Stimulated activated CD8-positive, alpha-beta memory T cell treated with anti-CD3 and anti-CD28 coated beads, Interleukin-2, amount 100 ng/mL, for 1 hour (primary cell): ENCODE measurements around the gene SSR1.

ENCODE experiments used
- DNase-seq, 2 donors: peaks; one replicate each; pipeline ENCODE4 v3.0.0-alpha.2; 2020; ENCODE audit warnings: low read depth in 2 of 2

The SSR1 gene

DNA sequence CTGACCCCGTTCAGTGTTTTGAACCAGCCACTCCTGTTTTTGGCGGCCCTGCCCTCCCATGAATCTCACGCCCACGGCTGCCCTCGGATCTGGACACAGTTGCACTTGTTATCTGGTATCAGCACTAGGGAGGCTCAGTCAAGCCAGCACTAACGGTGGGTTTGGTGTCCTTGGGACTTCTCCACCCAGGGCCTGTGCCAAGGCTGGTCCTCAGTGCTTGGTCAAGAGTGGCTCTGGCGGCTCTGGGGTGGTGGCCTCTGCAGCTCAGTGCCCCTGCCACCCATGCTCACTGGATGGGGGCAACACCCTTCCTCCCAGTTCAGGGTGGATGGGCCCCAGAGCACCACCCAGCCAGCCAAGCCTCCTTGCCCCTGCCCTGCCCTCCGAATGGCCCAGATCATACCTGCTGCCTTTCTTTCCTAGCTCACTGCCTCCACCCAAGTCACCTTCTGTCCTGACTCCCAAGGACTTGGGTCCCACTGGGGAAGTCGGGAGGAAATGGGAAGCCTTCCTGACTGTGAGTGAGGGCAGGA is 54.7 kb downstream of the SSR1 start:
- no peak for DNase-seq

DNA sequence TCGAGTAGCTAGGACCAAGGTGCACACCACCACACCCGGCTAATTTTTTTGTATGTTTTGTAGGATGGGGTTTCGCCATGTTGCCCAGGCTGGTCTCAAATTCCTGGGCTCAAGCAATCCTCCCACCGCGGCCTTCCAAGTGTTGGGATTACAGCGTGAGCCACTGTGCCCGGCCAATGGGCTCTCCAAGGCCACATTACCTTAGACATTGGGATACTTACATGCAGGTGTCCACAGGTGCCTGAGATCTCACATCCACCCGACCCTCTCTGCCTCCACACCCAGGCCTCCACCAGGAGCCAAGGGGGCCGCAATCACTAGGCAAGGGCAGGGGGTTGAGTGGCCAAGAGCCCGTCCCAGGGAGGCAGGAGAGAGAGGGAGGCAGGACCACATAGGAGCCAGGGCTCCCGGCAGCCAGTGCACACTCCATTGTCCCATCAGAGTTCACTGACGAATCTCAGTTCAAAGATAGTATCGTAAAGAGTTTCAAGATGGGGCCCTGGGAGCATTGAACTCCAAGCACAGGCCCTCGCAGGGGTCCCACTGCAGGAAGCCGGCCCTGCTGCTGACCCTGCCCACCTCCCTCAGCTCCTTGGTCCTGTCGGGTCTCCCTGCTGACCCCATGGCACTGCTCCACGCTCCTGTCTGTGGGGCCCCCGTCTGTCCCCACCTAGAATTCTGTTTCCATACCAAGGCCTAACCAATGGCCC is 55.3 kb downstream of the SSR1 start:
- no peak for DNase-seq

DNA sequence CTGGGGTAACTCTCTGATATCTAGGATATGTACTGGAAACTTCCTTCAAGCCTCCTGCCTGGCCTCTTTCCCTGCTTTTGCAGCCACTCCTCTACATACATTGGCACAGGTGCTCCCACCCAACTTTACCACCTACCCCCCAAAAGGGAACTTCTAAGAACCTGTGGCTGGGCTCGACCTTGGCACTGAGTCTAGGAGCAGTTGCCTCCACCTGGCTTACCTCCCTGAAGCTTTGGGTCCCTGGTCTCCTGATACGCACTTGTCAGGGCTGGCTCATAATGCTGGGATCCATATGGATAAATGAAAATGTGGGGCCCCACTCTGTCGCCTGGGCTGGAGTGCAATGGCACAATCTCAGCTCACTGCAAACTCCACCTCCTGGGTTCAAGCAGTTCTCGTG is 56.2 kb downstream of the SSR1 start:
- no peak for DNase-seq

DNA sequence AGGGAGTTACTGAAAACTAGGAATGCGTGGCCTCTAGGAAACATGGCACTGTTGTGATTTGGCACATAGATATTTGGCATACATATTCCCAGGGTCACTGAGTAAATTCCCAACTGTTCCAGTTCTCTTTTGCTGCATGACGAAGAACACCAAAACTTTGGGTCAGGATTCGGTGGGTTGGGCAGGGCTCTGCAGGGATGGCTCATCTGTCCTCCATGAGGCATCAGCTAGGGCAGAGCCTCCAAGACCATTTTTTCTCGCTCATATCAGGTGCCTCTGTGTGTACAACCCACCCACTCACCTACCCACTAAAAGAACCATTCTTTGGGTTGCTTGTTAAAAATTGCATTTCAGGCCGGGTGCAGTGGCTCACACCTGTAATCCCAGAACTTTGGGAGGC is 57.1 kb downstream of the SSR1 start:
- DNase-seq, result no peak

DNA sequence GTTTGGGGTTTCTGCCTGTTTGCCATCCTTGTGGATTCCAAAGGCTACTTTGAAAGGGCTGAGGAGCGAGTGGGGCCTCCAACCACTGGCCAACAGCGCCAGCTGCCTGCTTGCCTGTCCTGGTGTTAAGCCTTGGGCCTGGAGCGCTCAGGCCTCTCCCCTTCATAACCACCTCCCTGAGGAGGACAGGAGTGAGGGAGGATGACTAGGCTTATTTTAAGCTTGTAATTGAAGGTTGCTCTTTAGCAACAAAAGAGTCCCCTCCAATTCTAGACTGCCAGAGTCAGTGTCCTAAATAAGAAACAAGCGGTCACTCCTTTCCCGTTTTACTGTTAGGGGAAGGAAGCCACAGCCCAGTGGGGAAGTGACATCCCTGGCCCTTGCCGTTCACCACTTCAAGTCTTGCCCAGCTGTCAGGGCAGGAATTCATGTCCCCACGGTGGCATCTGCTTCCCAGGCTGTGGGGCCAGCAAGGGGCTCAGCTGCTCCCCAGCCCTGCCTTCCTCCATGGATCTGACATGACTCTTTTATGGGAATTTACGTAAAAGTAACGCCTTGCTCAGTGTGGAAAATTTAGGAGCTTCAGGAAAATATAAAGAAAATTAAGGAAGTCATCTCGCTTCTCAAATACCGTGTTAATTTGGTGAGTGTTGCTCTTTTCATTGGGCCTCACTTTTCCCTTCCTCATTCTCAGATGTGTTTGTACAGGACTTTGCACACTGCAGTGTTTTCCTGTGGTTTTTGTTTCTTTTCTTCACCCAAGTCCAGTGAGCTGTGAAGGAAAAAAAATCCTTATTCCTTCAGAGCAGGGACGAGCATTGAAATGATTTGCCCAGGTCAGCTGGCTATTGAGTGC is 57.8 kb downstream of the SSR1 start:
- DNase-seq, result no peak

DNA sequence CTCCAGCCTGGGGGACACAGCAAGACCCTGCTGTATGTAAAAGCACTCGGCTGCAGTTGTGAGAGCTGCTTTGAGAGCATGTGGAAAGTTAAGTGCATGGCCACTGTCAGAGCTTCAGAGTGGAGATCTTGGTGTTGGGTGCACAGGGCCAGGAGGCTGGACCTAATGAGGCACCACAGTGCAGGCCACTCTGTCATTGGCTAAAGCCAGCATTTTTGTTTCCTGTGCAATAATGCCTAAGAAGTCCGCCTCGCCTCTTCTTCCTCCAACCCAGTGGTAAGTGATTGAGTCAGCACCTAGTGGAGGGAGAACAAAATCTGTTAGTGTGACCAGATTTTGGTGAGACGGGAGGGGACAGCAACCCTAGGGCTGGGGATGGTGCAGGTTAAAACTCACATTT is 60.6 kb downstream of the SSR1 start:
- no peak for DNase-seq

DNA sequence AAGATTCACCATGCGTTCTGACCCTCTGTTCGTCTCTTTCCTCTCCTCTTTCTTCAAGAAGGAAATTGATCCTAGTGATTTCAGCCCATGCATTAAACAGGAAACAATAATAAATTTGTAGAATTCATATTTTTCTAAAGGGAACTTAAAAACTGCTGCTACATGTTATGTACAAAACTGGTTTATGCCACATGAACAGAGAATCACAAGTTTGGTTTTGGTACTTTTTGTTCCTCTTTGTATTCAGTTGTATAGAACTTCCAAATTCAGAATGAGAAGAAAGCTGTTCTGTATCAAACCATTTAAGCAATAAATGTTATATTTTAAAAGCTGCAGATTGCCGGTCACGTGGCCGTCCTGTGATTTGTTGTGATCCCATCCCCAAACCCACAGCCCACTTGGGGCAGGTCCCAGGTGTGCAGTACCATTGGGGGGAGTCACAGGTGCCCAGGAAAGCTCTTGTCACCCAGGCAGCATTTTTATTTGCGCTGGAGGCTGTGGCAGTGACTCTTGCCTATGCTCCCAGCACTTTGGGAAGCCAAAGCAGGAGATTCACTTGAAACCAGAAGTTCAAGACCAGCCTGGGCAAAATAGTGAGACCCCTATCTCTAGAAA is 61.2 kb downstream of the SSR1 start:
- DNase-seq, result no peak

DNA sequence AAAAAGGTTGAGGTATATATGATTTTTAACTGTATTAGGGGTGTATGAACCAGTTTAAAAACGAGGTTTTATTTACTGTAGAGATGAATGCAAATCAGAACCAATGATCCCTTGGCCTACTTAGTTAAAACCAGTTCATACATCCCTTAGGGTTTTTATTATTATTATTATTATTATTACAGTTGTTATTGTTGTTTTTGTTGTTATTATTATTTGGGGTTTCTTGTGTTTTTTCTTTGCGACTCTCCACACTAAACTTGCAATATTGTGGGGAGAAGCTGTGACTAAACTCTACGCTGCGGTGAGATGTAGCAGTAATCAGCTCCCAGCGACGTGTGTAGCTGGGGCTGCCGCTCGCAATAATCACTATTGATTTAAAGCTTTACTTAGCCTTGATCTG is 62.2 kb downstream of the SSR1 start:
- no peak for DNase-seq

DNA sequence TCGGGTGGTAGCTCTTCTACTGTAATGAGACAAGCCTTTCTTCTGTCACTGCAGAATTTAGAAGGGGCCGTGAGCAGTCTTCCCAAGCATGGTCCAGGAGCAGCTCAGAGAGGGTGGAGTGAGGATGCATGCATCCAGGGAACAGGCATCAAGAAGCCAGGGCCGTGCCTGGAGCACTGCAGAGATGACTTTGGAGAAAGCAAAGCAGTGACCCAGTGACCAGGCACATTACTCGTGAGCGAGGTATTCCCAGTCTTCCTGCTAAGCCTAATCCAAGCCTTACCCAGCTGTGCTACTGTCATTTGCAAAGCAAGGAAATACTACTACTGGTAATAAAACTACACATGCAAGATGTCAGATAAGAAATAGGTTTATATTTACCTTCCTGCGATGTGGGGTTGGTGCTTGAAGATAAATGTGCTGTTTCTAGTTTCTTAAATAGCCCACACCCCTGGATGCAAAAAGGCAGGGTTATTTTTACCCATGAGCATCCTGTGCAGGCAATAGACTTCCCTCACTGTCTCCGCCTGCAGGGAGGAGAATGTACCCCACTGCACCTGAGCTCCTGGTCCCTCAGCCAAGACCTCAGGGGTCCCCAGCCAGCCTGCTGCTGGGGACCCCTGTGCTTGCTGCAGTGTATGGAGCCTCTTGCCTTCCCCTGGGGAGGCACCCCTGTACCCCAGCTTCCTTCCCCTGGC is 62.9 kb downstream of the SSR1 start:
- no peak for DNase-seq

DNA sequence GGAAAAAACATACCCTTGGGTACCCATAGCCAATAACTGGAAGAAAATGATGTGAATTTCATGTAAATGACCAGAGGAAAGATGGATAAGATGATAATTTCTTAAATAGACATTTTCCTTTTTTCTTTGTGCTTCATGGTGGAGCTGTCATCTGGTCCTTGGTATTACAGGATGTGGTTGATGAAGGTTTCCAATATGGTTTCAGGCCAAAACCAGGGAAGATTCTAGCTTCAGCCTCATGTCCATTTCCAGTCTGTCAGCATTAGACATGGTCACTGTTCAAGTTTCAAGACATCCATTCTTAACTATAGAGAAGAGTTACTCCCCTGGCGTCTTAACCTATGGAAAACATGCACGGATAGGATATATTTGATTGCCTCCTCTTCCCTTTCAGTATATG is 63.6 kb downstream of the SSR1 start:
- DNase-seq, result no peak

DNA sequence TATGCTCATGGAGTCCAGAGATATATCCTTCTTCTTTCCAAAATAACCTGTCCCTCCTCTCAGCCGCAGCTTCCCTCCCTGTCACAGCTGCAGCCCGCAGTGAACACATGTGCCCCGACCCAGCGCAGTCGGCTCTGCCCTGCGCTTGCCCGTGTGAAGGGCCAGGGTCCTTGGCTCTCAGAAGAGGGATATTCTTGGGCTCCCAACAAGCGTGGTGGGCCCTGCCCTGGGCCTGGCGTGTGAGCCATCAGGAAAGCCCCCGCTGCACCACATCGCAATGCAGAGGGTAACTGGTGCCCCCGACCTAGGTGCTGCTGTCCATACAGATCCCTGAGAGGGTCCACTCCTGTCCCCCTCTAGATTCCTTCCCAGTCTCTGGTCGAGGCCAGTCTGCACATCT is 65.2 kb downstream of the SSR1 start:
- DNase-seq, result no peak

DNA sequence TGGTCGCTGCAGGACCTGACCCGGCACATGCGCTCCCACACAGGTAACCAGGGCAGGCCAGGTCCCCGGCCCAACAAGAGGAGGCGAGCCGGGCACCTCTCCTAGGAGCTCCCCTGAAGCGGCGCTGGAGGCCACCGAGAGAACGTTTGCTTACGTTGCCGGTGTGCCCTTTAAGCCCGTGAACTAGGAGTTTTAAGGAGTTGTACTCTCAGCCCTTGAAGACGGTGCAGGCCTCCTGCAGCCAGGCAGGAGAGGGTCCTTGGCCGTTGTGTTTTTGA is 65.9 kb downstream of the SSR1 start:
- no peak for DNase-seq

DNA sequence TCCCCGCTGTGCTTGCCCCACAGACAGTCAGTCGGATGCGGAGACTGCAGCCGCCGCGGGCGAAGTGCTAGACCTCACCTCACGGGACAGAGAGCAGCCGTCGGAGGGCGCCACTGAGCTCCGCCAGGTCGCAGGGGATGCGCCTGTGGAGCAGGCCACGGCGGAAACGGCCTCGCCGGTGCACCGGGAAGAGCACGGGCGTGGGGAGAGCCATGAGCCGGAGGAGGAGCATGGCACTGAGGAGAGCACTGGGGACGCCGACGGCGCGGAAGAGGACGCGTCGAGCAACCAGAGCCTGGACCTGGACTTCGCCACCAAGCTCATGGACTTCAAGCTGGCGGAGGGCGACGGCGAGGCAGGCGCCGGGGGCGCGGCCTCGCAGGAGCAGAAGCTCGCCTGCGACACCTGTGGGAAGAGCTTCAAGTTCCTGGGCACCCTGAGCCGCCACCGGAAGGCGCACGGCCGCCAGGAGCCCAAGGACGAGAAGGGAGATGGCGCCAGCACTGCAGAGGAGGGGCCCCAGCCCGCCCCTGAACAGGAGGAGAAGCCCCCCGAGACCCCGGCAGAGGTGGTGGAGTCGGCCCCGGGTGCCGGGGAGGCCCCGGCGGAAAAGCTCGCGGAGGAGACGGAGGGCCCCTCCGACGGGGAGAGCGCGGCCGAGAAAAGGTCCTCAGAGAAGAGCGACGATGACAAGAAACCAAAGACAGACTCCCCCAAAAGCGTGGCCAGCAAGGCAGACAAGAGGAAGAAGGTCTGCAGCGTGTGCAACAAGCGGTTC is 66.4 kb downstream of the SSR1 start:
- no peak for DNase-seq

DNA sequence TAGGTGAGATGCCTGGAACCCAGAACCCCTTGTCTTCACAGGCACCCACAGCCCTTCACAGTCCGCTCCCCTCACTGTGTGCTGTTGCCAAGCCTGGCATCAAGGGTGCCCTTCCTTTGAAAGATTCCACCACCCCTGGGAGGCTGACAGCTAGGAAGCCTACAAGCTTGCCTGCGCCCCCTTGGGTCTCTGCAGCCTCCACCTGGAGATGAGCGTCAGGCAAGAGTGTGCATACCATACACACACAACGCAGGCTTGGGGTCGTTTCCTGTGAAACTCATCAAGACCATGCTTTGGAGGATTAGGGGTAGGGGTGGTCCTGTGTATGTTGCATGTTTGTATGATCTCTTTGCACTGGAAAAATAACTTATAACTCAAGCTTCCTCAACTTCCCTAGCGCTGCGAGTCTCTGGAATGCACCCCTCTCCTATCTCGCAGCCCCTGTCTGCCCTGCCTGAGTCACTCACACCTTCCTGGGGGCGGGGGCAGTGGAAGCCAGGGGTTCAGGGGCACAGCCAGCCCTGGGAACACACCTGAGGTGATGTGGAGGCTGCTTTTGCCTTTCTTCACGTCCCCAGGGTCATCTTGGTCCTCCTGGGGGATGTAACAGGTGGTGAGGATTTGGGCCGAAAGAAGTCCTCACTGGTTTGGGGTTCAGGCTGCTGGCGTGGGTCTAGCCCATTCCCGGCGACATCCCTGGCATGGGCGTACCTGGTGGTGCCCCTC is 67.2 kb downstream of the SSR1 start:
- DNase-seq, result no peak

DNA sequence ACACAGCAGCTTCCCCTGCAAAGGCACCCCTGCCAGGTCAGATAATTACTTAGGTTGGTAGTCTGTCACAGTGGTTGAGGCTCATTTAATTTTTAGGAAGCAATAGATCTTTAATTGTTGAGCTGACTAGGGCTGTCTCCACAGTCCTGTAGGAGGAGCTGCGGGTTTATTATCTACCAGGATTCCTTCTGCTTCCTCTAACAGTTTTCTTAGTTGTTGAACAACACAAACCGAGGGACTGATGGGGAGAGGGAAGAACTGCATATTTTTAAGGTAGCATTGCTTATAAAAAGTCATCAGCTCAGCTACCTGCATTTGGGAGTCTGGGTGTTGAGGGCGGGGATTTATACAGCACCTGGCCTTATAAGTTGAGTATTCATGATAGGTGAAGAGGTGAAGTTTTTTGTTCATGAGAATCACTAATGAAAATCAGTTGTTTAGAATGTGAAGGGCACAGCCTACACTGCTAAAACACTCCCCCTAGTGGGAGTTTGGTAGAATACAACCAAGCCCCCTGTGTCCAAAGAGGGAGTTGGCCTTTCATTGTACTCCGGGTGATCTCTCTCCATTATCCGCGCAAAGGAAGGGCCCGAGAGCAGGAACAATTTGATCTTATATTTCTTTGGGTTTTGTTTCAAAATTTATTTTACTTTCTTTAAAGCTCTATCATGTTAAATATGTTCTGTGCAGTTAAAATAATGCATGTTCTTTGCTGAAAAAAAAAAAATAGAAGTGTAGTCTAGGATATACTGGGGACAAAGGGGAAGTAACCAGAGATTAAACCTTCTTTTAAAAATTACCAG is 69.6 kb downstream of the SSR1 start:
- no peak for DNase-seq

DNA sequence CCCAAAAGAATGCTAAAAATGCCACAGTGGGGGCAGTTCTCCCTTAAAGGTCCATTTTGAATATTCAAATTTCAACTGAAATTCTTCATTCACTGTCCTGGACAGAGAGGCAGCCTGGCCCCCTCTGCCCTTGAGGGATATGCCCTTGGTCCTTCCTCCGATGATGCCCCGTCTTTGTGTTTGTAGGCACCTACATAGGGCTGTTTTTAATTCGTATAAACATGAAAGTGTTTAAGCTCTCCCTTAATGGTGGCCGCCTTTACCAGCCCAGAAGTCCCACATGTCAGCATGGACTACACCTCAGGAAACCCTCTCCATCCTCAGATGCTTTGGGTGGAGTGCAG is 70.2 kb downstream of the SSR1 start:
- DNase-seq, result no peak

DNA sequence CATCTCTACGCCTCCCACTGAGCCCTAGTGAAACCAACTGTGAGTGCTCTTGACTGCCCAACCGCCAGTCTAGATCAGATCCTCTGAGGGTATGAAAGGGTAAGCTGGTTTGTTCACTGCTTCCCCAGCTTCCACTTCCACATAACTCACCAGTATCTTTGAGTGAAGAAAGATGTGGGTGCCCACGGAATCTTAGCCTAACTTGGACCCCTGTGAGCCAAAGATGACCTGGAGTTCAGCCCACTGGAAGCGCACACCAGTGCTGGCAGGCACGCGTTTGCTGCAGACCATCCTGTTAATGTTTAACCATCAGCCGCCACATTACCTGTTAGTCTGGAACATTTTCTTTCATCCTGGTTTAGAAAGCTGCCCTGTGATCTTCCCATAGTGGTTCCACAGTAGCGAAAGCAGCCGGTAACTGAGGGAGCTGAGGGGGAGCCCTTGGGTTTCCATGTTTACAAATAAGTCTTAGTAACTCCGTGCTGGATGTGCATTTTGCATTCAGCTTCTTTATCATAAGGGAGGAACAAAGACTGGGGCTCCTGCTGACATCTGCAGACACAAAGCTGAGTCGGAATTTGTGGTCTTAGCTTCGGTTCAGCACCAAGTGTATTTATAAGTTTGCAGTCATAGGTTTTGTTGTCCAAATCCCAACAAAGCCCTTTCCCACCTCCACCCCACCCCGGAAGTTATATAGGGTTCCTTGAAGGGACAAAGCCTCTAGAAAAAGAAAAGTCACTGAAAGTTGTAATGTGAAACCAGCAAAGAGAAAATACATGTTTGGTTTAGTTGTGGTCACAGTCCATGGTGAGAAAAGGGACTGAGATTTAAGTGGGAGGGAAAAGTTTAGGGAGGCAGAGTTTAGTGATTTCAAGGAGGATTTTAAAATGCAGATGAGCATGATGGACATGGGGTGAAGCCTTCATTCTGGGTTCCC is 71.0 kb downstream of the SSR1 start:
- no peak for DNase-seq

DNA sequence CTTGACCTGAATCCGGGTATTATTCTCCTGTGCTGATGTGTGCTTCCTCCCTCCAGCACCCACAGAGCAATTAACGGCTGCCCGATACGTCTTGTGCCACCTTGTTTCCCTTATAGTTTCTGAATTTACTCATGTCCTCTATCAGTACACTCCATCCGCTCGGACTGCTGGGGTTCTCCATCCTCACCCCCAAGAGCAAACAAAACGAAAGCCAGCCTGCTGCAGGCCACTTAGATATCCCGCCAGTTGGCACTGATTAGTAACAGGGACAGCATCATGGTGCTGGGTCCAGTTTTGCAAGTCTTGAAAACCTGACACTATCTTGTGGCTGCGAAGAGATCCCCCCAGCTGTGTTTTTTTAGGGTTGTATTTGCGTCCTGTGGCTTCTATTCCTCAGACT is 71.8 kb downstream of the SSR1 start:
- DNase-seq, result no peak

DNA sequence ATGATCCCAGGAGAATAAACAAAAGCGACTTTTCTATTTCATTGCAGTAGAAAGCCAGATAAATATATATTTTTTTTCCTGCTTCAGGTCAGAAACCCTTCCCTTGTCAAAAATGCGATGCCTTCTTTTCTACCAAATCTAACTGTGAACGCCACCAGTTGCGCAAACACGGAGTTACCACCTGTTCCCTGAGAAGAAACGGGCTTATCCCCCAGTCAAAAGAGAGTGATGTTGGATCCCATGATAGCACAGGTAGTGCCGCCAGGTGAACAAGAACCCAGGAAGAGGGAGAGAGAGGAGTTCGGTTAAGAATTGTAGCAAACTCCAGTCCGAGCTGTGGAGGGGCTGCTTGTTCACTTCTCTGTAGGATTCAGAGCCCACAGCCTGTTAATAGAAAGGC is 72.6 kb downstream of the SSR1 start:
- DNase-seq, result no peak
